GM21825 (cell line): ENCODE measurements around the gene SEMA4C.

Experiments
- ATAC-seq: cut with Tn5 transposase; IDR thresholded peaks from one replicate; pipeline ENCODE4 v1.9.1; 2021; ENCODE audit warnings: mild to moderate bottlenecking, moderate library complexity; ENCODE audit not compliant: unreplicated experiment

Gene SEMA4C

GRCh38 chr2:96869822-96870625 lies at the start of gene SEMA4C:
SEMA4C (minus strand) TSS chr2:96870080; CDS start chr2:96867886, 2,194 bp downstream.
- ATAC-seq: no peak

GRCh38 chr2:96918754-96919550 lies 49.1 kb upstream of the SEMA4C start:
- ATAC-seq: no peak

GRCh38 chr2:96918092-96918753 lies 48.3 kb upstream of the SEMA4C start:
- ATAC-seq: no peak

- ATAC-seq: no peak
Measured at GRCh38 chr2:96916646-96917543, 47.0 kb upstream of the SEMA4C start.

GRCh38 chr2:96916156-96916630 lies 46.3 kb upstream of the SEMA4C start:
- ATAC-seq: no peak

GRCh38 chr2:96914332-96914731 lies 44.5 kb upstream of the SEMA4C start:
- no peak for ATAC-seq

GRCh38 chr2:96913398-96914202 lies 43.7 kb upstream of the SEMA4C start:
- no peak for ATAC-seq

- ATAC-seq: no peak
Measured at GRCh38 chr2:96913117-96913397, 43.2 kb upstream of the SEMA4C start.

- ATAC-seq: no peak
Measured at GRCh38 chr2:96912346-96913116, 42.7 kb upstream of the SEMA4C start.

GRCh38 chr2:96909611-96910021 lies 39.7 kb upstream of the SEMA4C start:
- ATAC-seq: no peak

GRCh38 chr2:96907115-96908041 lies 37.5 kb upstream of the SEMA4C start:
- ATAC-seq: no peak

- ATAC-seq: no peak
Measured at GRCh38 chr2:96906729-96907114, 36.8 kb upstream of the SEMA4C start.

GRCh38 chr2:96903815-96904214 lies 33.9 kb upstream of the SEMA4C start:
- ATAC-seq: no peak

- no peak for ATAC-seq
Measured at GRCh38 chr2:96903318-96903717, 33.4 kb upstream of the SEMA4C start.

- no peak for ATAC-seq
Measured at GRCh38 chr2:96900237-96900636, 30.4 kb upstream of the SEMA4C start.

GRCh38 chr2:96899413-96899741 lies 29.5 kb upstream of the SEMA4C start:
- no peak for ATAC-seq

GRCh38 chr2:96898641-96899412 lies 28.9 kb upstream of the SEMA4C start:
- no peak for ATAC-seq
